NCI-H187 treated with DMSO at 0.1 percent for 48 hours (cell line): ENCODE data around the gene MRPL24.
A peak's percentile ranks its signal among the peaks of the same experiment; 100 is the strongest.
"Not testable (repeated sequence)": the region's sequence is repeated elsewhere in the genome, so short reads cannot be mapped to it uniquely, and the experiment has no call there.

ENCODE experiments used
- DNase-seq: peaks from one replicate; lab custom pipeline; 2025; lab: John Stamatoyannopoulos, UW

MRPL24 gene

DNA sequence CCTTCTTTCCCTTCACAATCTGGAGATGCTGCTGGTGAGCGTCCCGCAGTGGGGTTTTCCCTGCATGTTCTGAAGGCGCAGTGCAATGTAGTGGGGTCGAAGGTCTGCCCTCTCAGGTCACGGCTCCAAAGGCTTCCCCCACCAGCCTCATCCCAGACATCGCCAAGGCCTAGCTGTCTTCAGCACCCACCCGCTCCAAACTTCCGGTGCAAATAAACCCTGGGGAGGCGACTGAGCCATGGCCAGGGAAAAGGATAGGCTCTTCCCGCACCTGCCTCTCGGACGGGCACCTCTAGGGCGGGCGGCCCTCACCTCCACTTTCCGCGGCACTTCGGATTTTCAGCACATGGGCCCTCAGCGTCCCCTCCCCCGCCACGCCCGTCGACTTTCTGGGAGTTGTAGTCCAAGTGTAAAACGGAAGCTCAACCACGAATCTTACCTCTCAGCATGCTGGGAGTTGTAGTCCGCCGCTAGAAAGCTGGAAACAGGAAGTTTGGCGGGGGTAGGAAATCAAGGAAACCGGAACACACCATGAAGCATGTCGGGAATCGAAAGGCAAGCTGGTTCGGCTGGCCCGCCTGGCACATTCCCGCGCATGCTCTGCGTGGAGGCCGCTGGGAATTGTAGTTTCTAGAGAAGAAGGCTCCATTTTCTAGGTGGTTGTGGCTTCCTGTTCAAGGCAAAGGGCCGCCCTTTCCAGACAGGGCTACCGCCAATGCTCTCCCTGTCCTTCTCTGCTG, at the start of gene MRPL24:
MRPL24 (minus strand) TSS at position 348 of the 740 bp plus-strand sequence. CDS start 2,384 bp downstream, outside the sequence.
- peak; percentile 100 for DNase-seq

DNA sequence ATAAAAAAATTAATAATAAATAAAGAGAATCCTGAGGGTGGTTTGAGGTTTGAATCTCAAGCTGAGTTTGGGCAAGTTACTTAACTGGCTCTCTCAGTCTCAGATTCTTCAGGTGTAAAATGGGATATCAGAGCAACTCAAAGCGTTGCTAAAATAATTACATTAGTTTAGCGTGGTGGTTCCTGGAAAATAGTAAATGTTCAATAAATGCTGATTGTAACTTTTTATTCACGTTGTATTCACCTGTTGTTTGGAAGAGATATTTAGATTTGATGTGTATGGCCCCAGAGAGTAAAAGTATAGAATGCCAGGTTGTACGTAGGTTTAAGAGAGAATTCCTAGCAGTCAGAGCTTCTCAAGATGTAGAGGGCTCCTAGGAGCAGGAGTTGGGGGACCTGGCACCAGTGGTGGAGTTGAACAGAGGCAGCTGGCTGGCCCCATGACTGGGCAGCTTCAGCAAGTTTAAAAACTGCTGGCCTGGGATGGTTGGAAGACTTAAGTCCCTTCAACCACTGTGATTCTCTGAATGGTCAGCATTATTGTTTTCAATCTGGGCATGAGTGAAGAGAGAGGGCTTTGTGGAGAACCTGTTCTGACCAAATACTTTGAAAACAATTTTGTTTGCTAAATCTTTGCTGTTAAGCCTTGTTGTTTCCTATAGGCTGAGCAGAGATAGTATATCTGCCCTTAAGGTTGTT, 48.9 kb upstream of the MRPL24 start:
- no peak for DNase-seq

DNA sequence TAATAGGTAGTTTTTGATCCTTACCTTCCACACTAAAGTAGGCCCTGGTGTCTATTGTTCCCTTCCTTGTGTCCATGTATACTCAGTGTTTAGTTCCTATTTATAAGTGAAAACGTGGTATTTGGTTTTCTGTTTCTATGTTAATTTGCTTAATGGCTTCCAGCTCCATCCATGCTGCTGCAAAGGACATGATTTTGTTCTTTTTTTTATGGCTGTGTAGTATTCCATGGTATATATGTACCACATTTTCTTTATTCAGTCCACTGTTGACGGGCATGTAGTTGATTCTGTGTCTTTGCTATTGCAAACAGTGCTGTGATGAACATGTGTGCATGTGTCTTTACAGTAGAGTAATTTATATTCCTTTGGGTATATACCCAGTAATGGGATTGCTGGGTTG, 47.2 kb upstream of the MRPL24 start:
- DNase-seq = no peak

DNA sequence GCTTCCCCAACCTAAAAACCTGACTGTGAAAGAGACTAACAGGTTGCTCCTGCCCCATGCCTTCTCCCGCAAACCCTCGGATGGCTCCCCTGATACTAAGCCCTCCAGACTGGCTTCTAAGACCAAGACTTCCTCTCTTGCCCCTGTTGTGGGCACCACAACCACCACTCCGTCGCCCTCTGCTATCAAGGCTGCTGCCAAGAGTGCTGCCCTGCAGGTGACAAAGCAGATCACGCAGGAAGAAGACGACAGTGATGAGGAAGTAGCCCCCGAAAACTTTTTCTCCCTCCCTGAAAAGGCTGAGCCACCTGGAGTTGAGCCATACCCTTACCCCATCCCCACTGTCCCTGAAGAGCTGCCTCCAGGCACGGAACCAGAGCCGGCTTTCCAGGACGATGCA, 45.8 kb upstream of the MRPL24 start:
- DNase-seq = no peak

DNA sequence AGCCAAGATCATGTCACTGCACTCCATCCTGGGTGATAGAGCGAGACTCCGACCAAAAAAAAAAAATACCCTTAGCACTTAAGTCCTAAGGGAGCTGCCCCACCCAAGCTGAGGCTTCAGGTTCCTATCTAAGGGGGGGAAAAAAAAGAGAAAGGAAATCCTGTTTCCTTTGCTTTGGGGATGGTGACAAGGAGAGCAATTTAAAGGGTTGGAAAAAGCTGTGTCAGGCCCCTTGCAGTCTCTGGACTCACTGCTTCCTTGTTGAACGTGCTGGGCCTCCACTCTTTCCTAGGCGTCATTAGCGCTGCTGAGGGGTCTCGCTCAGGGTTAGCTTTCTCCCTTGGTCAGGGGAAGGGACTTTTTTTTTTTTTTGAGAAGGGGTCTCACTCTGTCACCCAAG, 44.6 kb upstream of the MRPL24 start:
- no peak for DNase-seq

DNA sequence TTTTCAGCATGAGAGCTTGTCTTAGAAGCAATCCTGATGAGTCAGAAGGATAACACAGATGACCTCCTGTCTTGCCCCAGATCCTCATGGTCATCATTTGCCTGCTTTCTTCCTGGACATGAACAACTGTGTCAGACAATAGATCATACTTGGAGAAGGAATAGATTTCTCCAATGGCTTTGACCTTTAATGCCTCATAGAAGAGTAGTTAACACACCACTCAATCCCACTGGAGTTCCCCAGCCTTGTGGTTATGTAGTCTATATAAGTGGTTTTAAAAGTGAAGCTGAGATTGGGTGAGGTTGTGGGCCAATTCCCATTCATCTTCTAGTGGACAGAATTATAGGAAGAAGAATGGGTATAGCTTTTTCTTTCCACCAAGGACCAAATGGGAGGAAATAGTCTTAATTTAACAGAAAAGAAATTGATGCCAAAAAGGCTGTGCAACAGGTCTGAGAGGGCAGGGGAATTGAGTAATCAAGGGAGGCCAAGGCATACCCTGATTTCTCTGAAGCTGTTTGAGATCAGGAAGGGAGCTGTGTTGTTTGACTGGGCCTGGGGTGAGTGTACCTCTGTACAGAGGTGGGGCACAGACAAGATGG, 40.8 kb upstream of the MRPL24 start:
- no peak for DNase-seq

DNA sequence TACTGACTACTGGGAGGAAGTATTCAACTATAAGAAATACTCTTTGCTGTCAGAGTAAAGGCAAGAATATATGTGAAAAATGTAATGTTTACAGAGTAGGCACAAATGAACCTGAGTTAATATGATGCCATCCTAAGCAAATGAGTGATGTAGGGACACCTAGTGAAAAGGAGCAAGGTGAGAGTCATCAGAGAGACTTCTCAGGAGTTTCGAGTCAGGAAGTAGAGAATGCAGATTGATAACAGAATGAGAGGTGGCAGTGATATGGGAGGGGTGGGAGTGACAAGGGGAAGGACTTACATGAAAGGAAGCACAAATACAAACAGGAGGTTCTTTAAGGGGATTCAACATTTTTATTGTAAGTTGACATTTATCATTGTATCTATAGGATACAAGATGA, 36.7 kb upstream of the MRPL24 start:
- DNase-seq = no peak

DNA sequence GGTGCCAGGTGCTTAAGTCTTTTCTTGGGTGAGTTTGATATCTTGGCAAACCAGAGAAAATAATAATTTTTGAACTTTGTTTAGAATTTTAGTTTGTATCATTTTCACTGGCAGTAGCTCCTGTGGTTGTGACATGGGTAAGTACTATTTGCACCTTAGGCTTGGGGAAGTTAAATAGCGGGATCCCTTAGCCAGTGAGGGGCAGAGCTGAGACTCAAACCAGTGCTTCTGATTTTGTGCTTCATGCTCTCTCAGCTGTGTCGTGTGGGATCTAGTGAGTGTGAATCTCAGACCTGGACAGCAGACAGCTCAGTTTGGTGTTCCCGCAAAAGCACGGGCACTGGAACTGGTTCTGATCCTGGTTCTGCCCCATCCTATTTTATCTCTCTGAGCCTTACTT, 36.1 kb upstream of the MRPL24 start:
- DNase-seq = no peak

DNA sequence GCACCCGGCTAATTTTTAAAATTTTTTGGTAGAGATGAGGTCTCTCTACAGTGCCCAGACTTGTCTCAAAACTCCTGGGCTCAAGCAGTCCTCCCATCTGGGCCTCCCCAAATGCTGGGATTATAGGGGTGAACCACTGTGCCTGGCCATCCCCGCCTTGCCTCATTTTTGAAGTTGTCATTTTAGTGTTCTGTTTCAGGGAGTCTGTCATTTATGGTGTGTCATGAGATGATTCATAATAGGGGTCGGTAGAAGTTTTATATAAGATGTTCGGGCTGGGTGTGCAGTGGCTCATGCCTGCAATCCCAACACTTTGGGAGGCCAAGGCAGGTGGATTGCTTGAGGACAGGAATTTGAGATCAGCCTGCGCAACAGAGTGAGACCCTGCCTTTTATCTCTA, 34.9 kb upstream of the MRPL24 start:
- DNase-seq = no peak

DNA sequence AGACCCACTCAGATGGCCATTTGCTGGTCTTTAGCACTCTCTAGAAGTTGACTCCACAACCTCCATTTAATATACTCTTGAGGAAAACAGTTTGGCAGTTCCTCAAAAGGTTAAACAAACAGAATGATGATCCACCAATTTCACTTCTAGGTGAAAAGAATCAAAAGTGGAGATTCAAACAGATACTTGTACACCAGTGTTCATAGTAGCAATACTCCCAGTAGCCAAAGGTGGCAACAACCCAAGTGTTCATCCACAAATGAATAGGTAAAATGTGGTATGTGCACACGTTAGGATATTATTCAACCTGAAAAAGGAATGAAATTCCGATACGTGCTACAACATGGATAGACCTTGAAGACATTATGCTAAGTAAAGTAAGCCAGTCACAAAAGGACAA, 32.7 kb upstream of the MRPL24 start:
- no peak for DNase-seq

DNA sequence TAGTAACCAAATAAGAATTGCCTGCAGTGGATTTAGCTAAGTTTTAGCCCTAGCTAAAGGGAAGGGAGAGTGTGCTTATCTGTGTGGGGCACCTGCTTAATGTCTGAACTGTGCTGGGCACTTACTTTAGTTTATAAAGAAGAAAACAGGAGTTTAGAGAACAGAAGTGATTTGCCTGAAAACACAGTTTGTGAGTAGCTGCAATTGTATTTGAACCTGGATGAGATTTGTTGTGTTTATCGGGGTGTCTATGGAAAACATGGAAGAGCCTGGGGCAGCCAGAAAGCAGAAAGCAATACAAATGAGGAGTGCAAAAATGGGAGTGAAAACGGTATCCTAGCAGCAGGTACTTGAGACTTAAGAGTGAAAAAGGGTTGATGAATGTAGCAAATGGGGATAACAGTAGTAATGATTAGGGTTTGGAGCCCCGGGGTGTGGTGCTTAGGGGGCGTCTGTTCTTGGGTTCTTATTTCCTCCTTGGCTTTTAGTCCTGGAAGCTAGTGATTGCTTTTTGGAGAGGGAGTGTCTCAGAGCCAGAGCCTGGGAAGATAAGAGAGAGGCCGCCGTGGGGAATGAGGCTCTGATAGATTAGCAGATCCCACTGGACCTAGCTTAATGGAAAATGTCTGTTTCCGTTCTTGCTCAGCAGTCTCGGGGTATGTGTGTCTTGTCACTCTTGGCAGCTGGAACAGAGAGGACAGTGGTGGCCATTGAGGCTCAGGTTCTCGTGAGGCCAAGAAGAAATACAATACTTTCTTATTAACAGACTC, 32.0 kb upstream of the MRPL24 start:
- no peak for DNase-seq

DNA sequence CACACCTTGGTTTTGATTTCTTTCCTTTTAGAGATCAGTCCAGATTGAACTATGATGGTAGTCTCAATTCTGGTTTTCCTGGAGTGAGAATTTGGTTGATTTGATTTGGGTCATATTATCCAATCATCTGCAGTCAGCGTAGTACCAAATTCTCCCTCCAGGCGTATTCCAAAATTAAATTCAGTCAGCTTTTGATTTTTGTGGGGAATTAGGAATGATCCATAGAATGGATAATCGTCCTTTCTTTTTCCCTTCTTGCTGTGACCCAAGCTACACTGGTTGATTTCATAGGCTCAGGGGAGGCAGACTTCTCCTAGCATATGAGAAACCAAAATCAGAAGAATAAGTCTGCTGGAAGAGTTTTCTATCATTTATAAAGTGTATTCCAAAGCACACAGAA, 31.3 kb upstream of the MRPL24 start:
- no peak for DNase-seq

DNA sequence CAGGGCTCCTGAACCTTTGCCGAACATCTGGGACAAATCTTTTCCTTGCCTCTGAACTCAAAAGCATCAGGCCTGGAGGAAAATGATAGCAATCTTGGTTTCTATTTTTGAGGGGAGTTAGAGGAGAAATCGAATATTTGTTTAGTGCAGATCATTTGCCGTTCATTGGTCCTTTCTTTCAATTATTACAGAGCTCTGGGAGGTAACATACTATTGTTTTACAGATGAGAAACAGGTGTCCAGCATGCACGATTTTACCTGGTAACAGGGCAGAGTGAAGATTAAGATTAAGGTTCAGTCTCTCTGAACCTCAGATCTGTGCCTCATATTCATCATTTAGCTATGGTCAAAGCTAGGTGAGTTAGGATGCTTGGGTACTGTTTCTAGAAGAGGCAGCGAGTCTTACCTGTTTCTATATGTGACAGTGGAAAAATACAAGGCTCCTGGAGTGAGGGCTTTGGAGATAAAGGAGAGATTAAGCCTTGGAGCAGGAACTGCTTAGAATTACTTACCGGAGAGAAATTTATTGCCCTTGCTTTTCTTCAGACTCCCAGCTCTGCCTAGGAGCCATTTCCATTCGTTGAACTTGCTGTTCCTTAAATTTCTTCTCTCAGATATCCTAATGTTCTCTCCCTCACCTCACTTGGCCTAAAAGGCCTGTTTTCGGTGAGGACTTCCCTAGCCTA, 27.9 kb upstream of the MRPL24 start:
- no peak for DNase-seq

DNA sequence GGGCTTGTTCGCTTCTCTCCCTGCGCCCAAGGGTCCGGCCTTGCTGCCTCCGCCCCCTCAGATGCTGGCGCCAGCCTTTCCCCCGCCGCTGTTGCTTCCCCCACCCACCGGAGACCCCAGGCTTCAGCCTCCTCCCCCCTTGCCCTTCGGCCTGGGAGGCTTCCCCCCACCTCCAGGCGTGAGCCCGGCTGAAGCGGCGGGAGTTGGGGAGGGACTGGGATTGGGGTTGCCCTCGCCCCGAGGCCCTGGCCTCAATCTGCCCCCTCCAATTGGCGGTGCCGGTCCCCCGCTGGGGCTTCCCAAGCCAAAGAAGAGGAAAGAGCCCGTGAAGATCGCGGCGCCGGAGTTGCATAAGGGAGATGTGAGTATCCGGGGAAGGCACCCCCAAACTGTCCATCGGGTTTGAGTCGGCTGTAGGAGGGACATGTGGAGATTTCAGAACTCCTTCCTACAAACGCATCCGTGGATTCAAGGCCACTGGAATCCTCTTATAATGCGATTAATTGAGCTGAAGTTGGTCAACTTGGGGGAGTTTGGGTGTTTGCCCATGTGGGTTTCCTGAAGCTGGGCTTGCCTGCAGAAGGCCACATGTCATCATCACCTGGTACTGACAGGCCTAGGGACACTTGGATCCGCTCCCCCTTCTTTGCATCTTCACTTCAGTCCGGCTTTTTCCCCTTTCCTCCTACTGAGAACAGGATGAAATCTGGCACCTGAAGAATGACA, 27.2 kb upstream of the MRPL24 start:
- DNase-seq = no peak

DNA sequence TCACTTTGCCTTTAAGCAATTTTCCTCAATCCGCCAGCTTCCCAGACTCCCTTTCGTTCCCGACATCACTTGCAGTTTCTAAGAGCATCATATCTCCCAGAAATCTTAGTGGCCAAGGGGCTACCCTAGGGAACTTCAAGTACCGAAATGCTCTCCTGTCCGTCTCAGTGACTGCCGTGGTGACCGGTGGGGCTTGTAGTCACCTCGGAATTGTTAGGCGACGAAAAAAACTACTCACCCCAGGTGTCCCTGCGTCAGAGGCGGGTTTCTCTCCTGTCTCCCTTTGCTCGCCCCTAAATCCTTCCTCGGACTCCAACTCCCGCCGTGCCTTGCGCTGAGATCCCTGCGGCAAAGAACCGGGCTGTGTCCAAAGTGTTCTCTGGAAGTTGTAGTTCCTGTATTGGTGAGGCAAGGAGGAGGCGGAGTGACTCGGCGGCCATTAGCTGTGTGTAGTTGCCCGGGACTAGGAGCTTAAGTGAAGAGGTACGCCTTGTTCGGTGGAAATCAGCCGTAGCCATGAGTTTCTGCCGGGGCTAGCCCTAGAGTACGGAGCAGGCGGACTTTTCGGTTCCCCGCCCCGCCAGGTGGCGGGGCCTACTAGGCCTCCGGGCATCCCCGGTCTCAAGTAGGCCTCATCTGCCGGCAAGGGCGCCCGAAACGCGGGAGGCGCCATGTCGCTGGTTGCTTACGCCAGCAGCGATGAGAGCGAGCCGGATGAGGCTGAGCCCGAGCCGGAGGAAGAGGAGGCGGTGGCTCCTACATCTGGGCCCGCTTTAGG, 26.4 kb upstream of the MRPL24 start, which contains the start of gene PRCC:
PRCC (plus strand) TSS at position 435 of the 778 bp plus-strand sequence; CDS start at position 672, 237 bp downstream.
- peak; percentile 100 for DNase-seq

DNA sequence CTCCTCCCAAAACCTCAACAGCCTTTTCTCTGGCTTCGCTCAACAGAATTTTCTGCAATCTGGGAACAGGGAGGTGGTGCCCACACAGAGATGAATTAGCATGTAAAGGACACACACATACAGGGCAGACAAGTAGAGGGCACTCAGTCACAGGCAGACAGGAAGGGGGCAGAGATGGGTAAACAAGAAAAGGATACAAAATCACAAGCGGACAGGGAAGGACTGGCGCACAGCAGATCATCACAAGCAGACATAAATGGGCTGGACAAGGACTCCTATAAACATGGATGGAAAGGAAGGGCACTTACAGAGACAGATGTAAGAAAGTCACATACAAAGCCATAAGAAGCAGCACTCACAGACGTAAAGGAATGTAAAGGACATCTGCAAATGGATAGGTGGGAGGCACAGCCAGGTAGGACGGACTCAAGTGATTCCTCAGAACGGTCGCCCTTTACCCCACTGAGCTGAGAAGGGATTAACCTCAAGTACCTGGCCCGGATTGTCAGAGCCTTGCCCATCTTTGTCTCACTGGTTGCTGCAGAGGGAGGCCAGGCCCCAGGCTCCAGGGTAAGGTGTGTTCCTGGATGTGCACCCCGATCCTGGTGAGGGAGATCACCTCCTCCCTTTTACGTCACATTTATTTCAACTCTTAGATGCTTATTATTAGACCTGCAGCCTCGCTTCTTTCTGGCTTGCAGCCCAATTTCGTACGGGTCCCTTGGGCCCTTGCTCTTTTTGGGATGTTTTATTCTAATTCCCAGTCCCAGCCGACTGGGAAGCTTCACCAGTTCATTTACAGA, 25.6 kb upstream of the MRPL24 start:
- no peak for DNase-seq

DNA sequence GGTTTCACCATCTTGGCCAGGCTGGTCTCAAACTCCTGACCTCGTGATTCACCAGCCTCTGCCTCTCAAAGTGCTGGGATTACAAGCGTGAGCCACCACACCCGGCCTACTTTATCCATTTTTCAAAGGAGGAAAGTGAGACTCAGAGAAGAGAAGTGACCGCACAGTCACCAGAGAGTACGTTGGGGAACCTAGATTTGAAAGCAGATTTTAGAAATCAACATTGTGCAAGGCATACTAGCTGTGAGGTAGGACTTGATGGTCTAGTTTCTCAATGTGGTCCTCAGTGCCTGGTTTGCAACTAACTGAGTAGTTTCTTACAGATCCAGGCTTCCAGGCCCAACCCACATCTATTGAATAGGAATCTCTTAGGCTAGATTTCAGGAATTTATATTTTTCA, 24.8 kb upstream of the MRPL24 start:
- DNase-seq = no peak

DNA sequence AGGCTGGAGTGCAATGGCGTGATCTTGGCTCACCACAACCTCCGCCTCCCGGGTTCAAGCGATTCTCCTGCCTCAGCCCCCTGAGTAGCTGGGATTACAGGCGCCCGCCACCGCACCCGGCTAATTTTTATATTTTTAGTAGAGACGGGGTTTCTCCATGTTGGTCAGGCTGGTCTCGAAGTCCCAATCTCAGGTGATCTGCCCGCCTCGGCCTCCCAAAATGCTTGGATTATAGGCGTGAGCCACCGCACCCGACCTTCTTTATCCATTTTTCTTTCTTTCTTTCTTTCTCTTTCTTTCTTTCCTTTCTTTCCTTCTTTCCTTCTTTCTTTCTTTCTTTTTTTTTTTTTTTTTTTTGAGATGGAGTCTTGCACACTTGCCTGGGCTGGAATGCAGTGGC, 24.2 kb upstream of the MRPL24 start:
- DNase-seq = not testable (repeated sequence)

DNA sequence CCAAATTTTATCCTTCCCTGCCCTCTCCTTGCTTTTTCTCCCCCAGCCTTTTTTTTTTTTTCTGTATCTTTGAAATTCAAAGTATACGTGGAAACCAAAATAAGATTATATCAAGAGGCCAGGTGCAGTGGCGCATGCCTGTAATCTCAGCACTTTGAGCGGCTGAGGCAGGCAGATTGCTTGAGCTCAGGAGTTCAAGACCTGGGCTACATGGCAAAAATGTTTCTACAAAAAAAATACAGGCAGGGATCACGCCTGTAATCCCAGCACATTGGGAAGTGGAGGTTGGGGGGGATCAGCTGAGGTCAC, 19.9 kb upstream of the MRPL24 start:
- DNase-seq = no peak
